Mesendoderm (in vitro differentiated cells): ENCODE measurements around the gene TFAP2C.

Experiments
- DNase-seq: peaks from one replicate; pipeline ENCODE4 v3.0.0; 2013
- H2AK5ac ChIP-seq: 2 replicates; pipeline ENCODE4 v1.6.1; 2013; ENCODE audit warnings: low read length, inconsistent platforms
- H2BK120ac ChIP-seq: 2 replicates; pipeline ENCODE4 v1.6.1; 2013; ENCODE audit warnings: low read depth, mild to moderate bottlenecking, low read length, moderate library complexity, mixed read lengths
- H2BK15ac ChIP-seq: replicated peaks from 2 replicates; pipeline ENCODE4 v1.6.1; 2013; ENCODE audit warnings: low read depth, mild to moderate bottlenecking, moderate library complexity
- H2BK5ac ChIP-seq: 2 replicates; pipeline ENCODE4 v1.6.1; 2013; ENCODE audit warnings: low read length, inconsistent platforms
- H3K18ac ChIP-seq: 2 replicates; pipeline ENCODE4 v1.6.1; 2013; ENCODE audit warnings: mild to moderate bottlenecking, low read length, mixed read lengths
- H3K23ac ChIP-seq: one replicate; pipeline ENCODE4 v1.6.1; 2013; ENCODE audit warnings: low read length
- H3K27ac ChIP-seq: 2 replicates; pipeline ENCODE4 v1.5.1; 2013; ENCODE audit warnings: low read depth, mild to moderate bottlenecking, inconsistent platforms, low read length, moderate library complexity
- H3K27me3 ChIP-seq: 2 replicates; pipeline ENCODE4 v1.6.1; 2013; ENCODE audit warnings: low read length, control low read depth, mild to moderate bottlenecking, inconsistent platforms; ENCODE audit not compliant: insufficient read depth, poor library complexity
- H3K36me3 ChIP-seq: 2 replicates; pipeline ENCODE4 v1.6.1; 2013; ENCODE audit warnings: low read length, inconsistent platforms; ENCODE audit not compliant: control insufficient read depth, insufficient read depth
- H3K4ac ChIP-seq: one replicate; pipeline ENCODE4 v1.6.1; 2013; ENCODE audit warnings: low read depth, mild to moderate bottlenecking, low read length, moderate library complexity
- H3K4me1 ChIP-seq: 2 replicates; pipeline ENCODE4 v1.6.1; 2013; ENCODE audit warnings: low read depth, low read length, inconsistent platforms; ENCODE audit not compliant: control insufficient read depth
- H3K4me2 ChIP-seq: 2 replicates; pipeline ENCODE4 v1.6.1; 2013; ENCODE audit warnings: low read length
- H3K4me3 ChIP-seq: 2 replicates; pipeline ENCODE4 v1.5.1; 2013; ENCODE audit warnings: mild to moderate bottlenecking, low read length
- H3K56ac ChIP-seq: one replicate; pipeline ENCODE4 v1.6.1; 2013; ENCODE audit warnings: low read length
- H3K79me1 ChIP-seq: 2 replicates; pipeline ENCODE4 v1.6.1; 2013; ENCODE audit warnings: low read length, inconsistent platforms
- H3K79me2 ChIP-seq: 2 replicates; pipeline ENCODE4 v1.6.1; 2013; ENCODE audit warnings: mild to moderate bottlenecking, low read length; ENCODE audit not compliant: control insufficient read depth, insufficient read depth
- H3K9ac ChIP-seq: 2 replicates; pipeline ENCODE4 v1.6.1; 2013; ENCODE audit warnings: low read length, inconsistent platforms
- H4K5ac ChIP-seq: one replicate; pipeline ENCODE4 v1.6.1; 2013; ENCODE audit warnings: low read length
- H4K8ac ChIP-seq: one replicate; pipeline ENCODE4 v1.6.1; 2013; ENCODE audit warnings: low read depth, mild to moderate bottlenecking, control low read depth, low read length, moderate library complexity
- WGBS: extraction: QIAGEN DNeasy Blood & Tissue Kit; methylation state at CpG from one replicate; pipeline ENCODE4 v1.1.7; 2013; ENCODE audit warnings: low lambda C conversion rate, missing lambda C conversion rate; ENCODE audit not compliant: insufficient coverage; ENCODE audit errors: extremely low coverage; 5-methylcytosine and 5-hydroxymethylcytosine counted together

Gene TFAP2C

GRCh38 chr20:56607061-56607704, 21.9 kb upstream of the TFAP2C start:
- DNase-seq = no peak
- Histone ChIP-seq H3K4me1 (no peaks in the 10 kb centered on the region), H2AK5ac (no peak overlapping the region), H4K5ac (no peak overlapping the region), H3K4ac (no peak overlapping the region), H3K79me2 (no peaks in the 10 kb centered on the region), H4K8ac (no peak overlapping the region), H2BK120ac (no peak overlapping the region), H3K9ac (no peak overlapping the region), H2BK5ac (no peak overlapping the region), H2BK15ac (no peak overlapping the region), H3K18ac (no peak overlapping the region), H3K27me3 (no peaks in the 10 kb centered on the region), H3K56ac (no peak overlapping the region), H3K23ac (no peak overlapping the region), H3K4me3 (no peak overlapping the region), H3K36me3 (no peaks in the 10 kb centered on the region), H3K27ac (no peak overlapping the region), H3K79me1 (no peaks in the 10 kb centered on the region), H3K4me2 (no peak overlapping the region)
- no CpG with 5 or more reads among the region's 11 CpGs for WGBS

DNA sequence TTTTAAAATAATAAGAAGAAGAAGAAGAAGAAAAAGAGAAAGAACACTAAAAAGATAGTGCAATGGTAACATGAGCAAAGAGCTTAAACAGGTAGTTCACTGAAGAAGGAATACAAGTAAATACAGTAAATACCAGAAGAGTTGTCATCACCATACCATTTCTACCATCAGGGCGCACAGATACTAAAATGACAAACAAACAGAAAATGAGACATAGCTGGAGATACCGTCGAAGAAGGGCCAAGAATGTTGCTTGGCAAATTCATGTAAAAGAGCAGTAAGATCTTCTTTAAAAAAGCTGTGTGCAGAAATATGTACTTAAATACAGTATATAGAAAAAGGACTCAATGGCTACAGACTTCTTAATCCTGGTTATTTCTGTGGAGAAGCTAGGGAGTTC, 20.7 kb upstream of the TFAP2C start:
- H3K23ac ChIP-seq = no peak overlapping the region
- H2BK5ac ChIP-seq = no peak overlapping the region
- H3K4ac ChIP-seq = no peak overlapping the region
- no peak overlapping the region for H3K18ac ChIP-seq
- no peak overlapping the region for H4K8ac ChIP-seq
- DNase-seq = no peak
- no peak overlapping the region for H3K9ac ChIP-seq
- no peak overlapping the region for H2AK5ac ChIP-seq
- H3K56ac ChIP-seq = no peak overlapping the region
- no peak overlapping the region for H4K5ac ChIP-seq
- H3K27me3 ChIP-seq = no peaks in the 10 kb centered on the region
- no peak overlapping the region for H3K4me2 ChIP-seq
- no peak overlapping the region for H3K27ac ChIP-seq
- no peaks in the 10 kb centered on the region for H3K79me2 ChIP-seq
- H2BK15ac ChIP-seq = no peak overlapping the region
- H3K36me3 ChIP-seq = no peaks in the 10 kb centered on the region
- H2BK120ac ChIP-seq = no peak overlapping the region
- no peak overlapping the region for H3K4me3 ChIP-seq
- H3K79me1 ChIP-seq = no peaks in the 10 kb centered on the region
- WGBS = no CpG with 5 or more reads among the region's 3 CpGs
- no peaks in the 10 kb centered on the region for H3K4me1 ChIP-seq

GRCh38 chr20:56609321-56609720, 19.8 kb upstream of the TFAP2C start:
- no peaks in the 10 kb centered on the region for H3K79me1 ChIP-seq
- no peak overlapping the region for H2AK5ac ChIP-seq
- no peak for DNase-seq

DNA sequence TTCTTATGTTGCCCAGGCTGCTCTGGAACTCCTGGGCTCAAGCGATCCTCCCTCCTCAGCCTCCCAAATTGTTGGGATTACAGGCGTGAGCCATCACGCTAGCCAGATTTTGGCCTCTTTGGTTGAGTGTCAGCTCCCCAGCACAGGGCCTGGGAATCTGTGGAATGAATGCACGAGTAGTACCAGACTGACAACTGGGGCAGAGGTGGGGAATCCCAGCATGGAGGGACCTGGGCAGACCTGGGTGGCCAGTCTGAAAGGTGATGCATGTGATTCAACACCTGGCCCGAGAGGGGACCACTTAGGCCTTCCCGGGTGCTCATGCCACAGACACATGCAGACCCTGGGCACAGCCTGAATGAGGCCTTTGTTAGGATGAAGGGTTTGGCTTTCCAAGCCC, 19.0 kb upstream of the TFAP2C start:
- Histone ChIP-seq H2BK120ac (no peak overlapping the region), H3K27ac (no peak overlapping the region), H2BK15ac (no peak overlapping the region), H3K18ac (no peak overlapping the region), H3K27me3 (no peaks in the 10 kb centered on the region), H3K79me1 (no peaks in the 10 kb centered on the region), H3K4me3 (no peak overlapping the region), H3K4me1 (no peaks in the 10 kb centered on the region), H3K23ac (no peak overlapping the region), H2AK5ac (no peak overlapping the region), H3K9ac (no peak overlapping the region), H3K4ac (no peak overlapping the region), H4K5ac (no peak overlapping the region), H3K4me2 (no peak overlapping the region), H3K56ac (no peak overlapping the region), H2BK5ac (no peak overlapping the region), H3K79me2 (no peaks in the 10 kb centered on the region), H3K36me3 (no peaks in the 10 kb centered on the region), H4K8ac (no peak overlapping the region)
- DNase-seq = no peak
- no CpG with 5 or more reads among the region's 6 CpGs for WGBS

More at GRCh38 chr20:56609321-56609720, 19.8 kb upstream of the TFAP2C start:
- H4K5ac ChIP-seq = no peak overlapping the region
- no peak overlapping the region for H3K9ac ChIP-seq
- no CpG with 5 or more reads among the region's 3 CpGs for WGBS
- H3K79me2 ChIP-seq = no peaks in the 10 kb centered on the region
- H2BK5ac ChIP-seq = no peak overlapping the region
- no peaks in the 10 kb centered on the region for H3K4me1 ChIP-seq
- H4K8ac ChIP-seq = no peak overlapping the region
- H2BK15ac ChIP-seq = no peak overlapping the region
- no peak overlapping the region for H3K4ac ChIP-seq
- H3K27ac ChIP-seq = no peak overlapping the region
- H3K23ac ChIP-seq = no peak overlapping the region
- no peak overlapping the region for H3K4me3 ChIP-seq
- H3K27me3 ChIP-seq = no peaks in the 10 kb centered on the region
- no peak overlapping the region for H3K4me2 ChIP-seq
- H3K18ac ChIP-seq = no peak overlapping the region
- no peak overlapping the region for H2BK120ac ChIP-seq
- no peak overlapping the region for H3K56ac ChIP-seq
- H3K36me3 ChIP-seq = no peaks in the 10 kb centered on the region

DNA sequence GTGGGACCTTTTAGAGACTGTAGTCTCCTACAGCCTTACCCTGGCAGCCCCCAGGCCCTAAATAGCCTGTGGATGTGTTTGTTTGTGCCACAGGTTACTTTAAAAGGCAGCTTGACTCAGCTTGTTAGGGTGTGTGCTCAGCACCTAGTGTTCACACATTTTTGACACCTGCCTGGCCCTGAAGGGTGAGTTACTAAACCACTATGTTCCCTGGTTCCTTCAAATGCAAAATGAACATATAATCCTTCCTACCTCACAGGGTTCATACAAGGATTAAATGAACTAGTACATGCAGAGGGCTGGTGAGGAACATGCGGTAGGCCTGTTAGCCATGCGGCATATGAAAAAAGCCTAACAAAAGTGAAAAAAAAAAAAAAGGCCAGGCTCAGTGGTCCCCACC, 14.9 kb upstream of the TFAP2C start:
- Histone ChIP-seq H3K4me2 (no peak overlapping the region), H3K23ac (no peak overlapping the region), H3K4me1 (no peaks in the 10 kb centered on the region), H2BK120ac (no peak overlapping the region), H3K18ac (no peak overlapping the region), H3K9ac (no peak overlapping the region), H3K79me1 (no peaks in the 10 kb centered on the region), H4K8ac (no peak overlapping the region), H3K79me2 (no peaks in the 10 kb centered on the region), H2AK5ac (no peak overlapping the region), H2BK15ac (no peak overlapping the region), H3K4me3 (no peak overlapping the region), H3K56ac (no peak overlapping the region), H3K27me3 (no peaks in the 10 kb centered on the region), H3K36me3 (no peaks in the 10 kb centered on the region), H4K5ac (no peak overlapping the region), H2BK5ac (no peak overlapping the region), H3K4ac (no peak overlapping the region), H3K27ac (no peak overlapping the region)
- WGBS = no CpG with 5 or more reads among the region's 2 CpGs
- no peak for DNase-seq

DNA sequence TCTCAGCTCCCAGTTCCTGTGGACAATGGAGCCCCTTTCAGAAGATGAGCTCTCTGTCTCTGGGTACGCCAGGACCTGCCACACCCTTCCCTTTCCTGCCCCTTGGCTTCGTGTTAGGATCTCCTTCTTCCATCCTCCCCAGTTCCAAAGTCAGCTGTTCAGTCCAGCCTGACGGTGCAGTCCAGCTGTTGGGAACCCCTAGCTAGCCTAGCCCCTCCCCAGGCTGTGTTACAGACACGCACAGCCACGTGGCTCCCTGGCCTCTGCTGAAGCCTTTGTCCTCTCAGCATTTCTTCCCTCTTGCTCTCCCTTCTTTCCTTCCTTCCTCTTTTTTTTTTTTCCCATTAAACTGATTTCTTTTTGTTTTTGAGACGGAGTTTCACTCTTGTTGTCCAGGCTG, 12.4 kb upstream of the TFAP2C start:
- H3K27ac ChIP-seq = no peak overlapping the region
- no peaks in the 10 kb centered on the region for H3K36me3 ChIP-seq
- H3K9ac ChIP-seq = no peak overlapping the region
- no peaks in the 10 kb centered on the region for H3K79me1 ChIP-seq
- no peak overlapping the region for H3K23ac ChIP-seq
- no peak overlapping the region for H4K8ac ChIP-seq
- H2BK120ac ChIP-seq = no peak overlapping the region
- WGBS = no CpG with 5 or more reads among the region's 6 CpGs
- no peak for DNase-seq
- H2BK5ac ChIP-seq = no peak overlapping the region
- H3K4me1 ChIP-seq = no peaks in the 10 kb centered on the region
- H3K4me2 ChIP-seq = no peak overlapping the region
- no peak overlapping the region for H2AK5ac ChIP-seq
- H4K5ac ChIP-seq = no peak overlapping the region
- no peak overlapping the region for H3K4ac ChIP-seq
- no peaks in the 10 kb centered on the region for H3K27me3 ChIP-seq
- H3K79me2 ChIP-seq = no peaks in the 10 kb centered on the region
- H2BK15ac ChIP-seq = no peak overlapping the region
- no peak overlapping the region for H3K4me3 ChIP-seq
- no peak overlapping the region for H3K18ac ChIP-seq
- H3K56ac ChIP-seq = no peak overlapping the region
